Tibial nerve (tissue), 3 donors: ENCODE data around the gene SIRT3.
"Not testable (repeated sequence)": the region's sequence is repeated elsewhere in the genome, so short reads cannot be mapped to it uniquely, and the experiment has no call there.

Experiments used
- CTCF ChIP-seq, 5 experiments: fragments of 200-600 bp in 3 of 5; fragments of 450-650 bp in 2 of 5; sonication (generic) in 3 of 5; IDR thresholded peaks; one replicate each; pipeline ENCODE4 v1.5.1; 2016 to 2019; ENCODE audit warnings: antibody characterized with exemption in 5 of 5, mild to moderate bottlenecking in 3 of 5, moderate library complexity in 2 of 5
- POLR2A ChIP-seq, 2 donors: fragments of 450-650 bp; IDR thresholded peaks; one replicate each; pipeline ENCODE4 v1.6.1; 2017; ENCODE audit warnings: antibody characterized with exemption in 2 of 2, mild to moderate bottlenecking in 2 of 2, moderate library complexity in 2 of 2

- TF ChIP-seq CTCF, POLR2A (IDR thresholded peaks at IDR 0.05): not testable (repeated sequence)
Measured at GRCh38 chr11:238346-238745, 2.2 kb upstream of the SIRT3 start.
